Right atrium auricular region (tissue), 2 donors: ENCODE data around the gene C3orf52. TPM values are rescaled to one million over a fixed set of nuclear protein-coding genes. Genes with fewer than 3 reads are reported as not detected.

Experiments used
- DNase-seq: peaks from one replicate; pipeline ENCODE4 v3.0.0-alpha.2; 2019; ENCODE audit warnings: low spot score
- H3K27ac ChIP-seq, 2 donors: fragments of 200-600 bp; sonication (generic); 1 replicate in 1 of 2; 2 replicates in 1 of 2; pipeline ENCODE4 v1.5.1; 2016 to 2019
- H3K27me3 ChIP-seq, 2 donors: fragments of 200-600 bp; sonication (generic); one replicate each; pipeline versions ENCODE4 v1.5.1 to v1.6.0; 2017 to 2019
- H3K36me3 ChIP-seq: fragments of 200-600 bp; sonication (generic); one replicate; pipeline ENCODE4 v1.5.1; 2016
- H3K4me1 ChIP-seq, 2 donors: fragments of 200-600 bp; sonication (generic); one replicate each; pipeline versions ENCODE4 v1.5.1 to v1.6.0; 2017 to 2019
- H3K4me3 ChIP-seq, 2 donors: fragments of 200-600 bp; sonication (generic); 1 replicate in 1 of 2; 2 replicates in 1 of 2; pipeline ENCODE4 v1.5.1; 2017 to 2019; ENCODE audit warnings: mild to moderate bottlenecking in 1 of 2, moderate library complexity in 1 of 2
- H3K9me3 ChIP-seq, 2 donors: fragments of 200-600 bp; sonication (generic); one replicate each; pipeline ENCODE4 v1.5.1; 2019
- microRNA counts, 2 donors: library from miRNA; unstranded; fragments of <30 nt; microRNA quantifications; one replicate each; lab custom pipeline; 2016 to 2017
- microRNA-seq, 2 donors: library from miRNA; unstranded; fragments of <30 nt; microRNA quantifications; one replicate each; pipeline ENCODE4, GENCODE V29; 2016 to 2017; ENCODE audit warnings: borderline number of aligned reads in 2 of 2, borderline replicate concordance in 1 of 2
- total RNA-seq, 2 donors: library from RNA; depleted of rRNA; stranded (reverse); fragments of >200 nt; gene quantifications; one replicate each; pipeline ENCODE4 v1.1.0, GENCODE V29; 2016
- TF ChIP-seq, protein P1 (sequence below), 2 donors: fragments of 200-600 bp; sonication (generic); IDR thresholded peaks; one replicate each; pipeline ENCODE4 v1.5.1; 2019; ENCODE audit warnings: antibody characterized with exemption in 2 of 2

C3orf52 gene
- total RNA-seq, 2 donors from 2014 or later, result 1.5 to 1.8 TPM

DNA sequence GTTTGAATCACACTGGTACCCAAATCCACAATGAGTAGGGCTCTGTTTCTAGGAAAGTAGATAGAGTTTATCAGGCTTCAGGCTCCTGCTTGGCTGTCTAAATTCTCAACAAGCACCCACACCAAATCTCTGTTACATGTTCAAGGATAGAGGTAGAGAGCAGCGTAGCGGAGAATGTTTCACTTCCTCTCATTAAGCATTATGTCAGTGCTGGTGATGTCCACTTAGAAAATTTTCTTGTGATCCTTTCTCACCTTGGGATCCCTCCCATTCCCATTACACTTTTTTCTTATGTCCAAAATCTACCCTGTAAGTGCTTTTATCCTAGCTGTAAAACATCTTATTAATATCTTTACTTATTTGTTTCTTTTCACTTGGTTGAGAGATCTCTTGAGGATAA, 81.6 kb downstream of the C3orf52 start:
- Histone ChIP-seq H3K4me3 (no peak overlapping the region), H3K27me3 (no peaks in the 10 kb centered on the region), H3K36me3 (no peaks in the 10 kb centered on the region)

More for the DNA sequence above, 81.6 kb downstream of the C3orf52 start:
- TF ChIP-seq, protein P1, sequence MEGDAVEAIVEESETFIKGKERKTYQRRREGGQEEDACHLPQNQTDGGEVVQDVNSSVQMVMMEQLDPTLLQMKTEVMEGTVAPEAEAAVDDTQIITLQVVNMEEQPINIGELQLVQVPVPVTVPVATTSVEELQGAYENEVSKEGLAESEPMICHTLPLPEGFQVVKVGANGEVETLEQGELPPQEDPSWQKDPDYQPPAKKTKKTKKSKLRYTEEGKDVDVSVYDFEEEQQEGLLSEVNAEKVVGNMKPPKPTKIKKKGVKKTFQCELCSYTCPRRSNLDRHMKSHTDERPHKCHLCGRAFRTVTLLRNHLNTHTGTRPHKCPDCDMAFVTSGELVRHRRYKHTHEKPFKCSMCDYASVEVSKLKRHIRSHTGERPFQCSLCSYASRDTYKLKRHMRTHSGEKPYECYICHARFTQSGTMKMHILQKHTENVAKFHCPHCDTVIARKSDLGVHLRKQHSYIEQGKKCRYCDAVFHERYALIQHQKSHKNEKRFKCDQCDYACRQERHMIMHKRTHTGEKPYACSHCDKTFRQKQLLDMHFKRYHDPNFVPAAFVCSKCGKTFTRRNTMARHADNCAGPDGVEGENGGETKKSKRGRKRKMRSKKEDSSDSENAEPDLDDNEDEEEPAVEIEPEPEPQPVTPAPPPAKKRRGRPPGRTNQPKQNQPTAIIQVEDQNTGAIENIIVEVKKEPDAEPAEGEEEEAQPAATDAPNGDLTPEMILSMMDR (IDR thresholded peaks at IDR 0.05), result no peak
- DNase-seq, result no peak
- H3K9me3 ChIP-seq, result no peaks in the 10 kb centered on the region
- H3K4me1 ChIP-seq, result no peaks in the 10 kb centered on the region
- H3K27ac ChIP-seq, result no peak overlapping the region

MicroRNAs within 50 kb of the gene (microRNA counts, 767-probe panel; counts per million panel counts)
- microRNA hsa-miR-567 (lab: Ali Mortazavi, UCI), result 0 to 961 counts per million in 2 donors

Small RNA genes within 50 kb of the gene (microRNA-seq; reads per million reads assigned to microRNA genes)
- gene MIR567, result 0 reads per million in 2 donors

Other genes with a start within 250 kb of the C3orf52 start
- 10 to 100 TPM; 20.2 to 48.1 TPM for gene PHLDB2, start 227.1 kb upstream of the C3orf52 start, total RNA-seq
- gene ABHD10, start 107.4 kb upstream of the C3orf52 start, total RNA-seq, result 10 to 100 TPM; 15.3 to 20.8 TPM
- gene TAGLN3, start 87.5 kb upstream of the C3orf52 start, total RNA-seq, result not detected
- gene TMPRSS7, start 51.7 kb upstream of the C3orf52 start, total RNA-seq, result not detected
- under 1 TPM in 1 of 2 donors, not detected in 1; 0.12 TPM for gene GCSAM, start 46.9 kb downstream of the C3orf52 start, total RNA-seq
- 1 to 10 TPM in 1 of 2 donors, under 1 TPM in 1; 0.35 to 1.3 TPM for gene SLC9C1, start 207.8 kb downstream of the C3orf52 start, total RNA-seq
- 10 to 100 TPM in 1 of 2 donors, 1 to 10 TPM in 1; 5.7 to 12.1 TPM for gene CD200, start 246.8 kb downstream of the C3orf52 start, total RNA-seq